ENCODE data around the gene ZNF646. TPM values are rescaled to one million over a fixed set of nuclear protein-coding genes. Genes with fewer than 3 reads are reported as not detected.

Gene ZNF646
- total and polyA plus RNA-seq, 2 of the 13 experiments (the other 11 are each of a cell fraction or from before 2014, with no cell fraction given) = 3.4 to 10.9 TPM

GRCh38 chr16:31105677-31106213 lies 31.5 kb downstream of the ZNF646 start (continued):
- TF ChIP-seq, protein P1, sequence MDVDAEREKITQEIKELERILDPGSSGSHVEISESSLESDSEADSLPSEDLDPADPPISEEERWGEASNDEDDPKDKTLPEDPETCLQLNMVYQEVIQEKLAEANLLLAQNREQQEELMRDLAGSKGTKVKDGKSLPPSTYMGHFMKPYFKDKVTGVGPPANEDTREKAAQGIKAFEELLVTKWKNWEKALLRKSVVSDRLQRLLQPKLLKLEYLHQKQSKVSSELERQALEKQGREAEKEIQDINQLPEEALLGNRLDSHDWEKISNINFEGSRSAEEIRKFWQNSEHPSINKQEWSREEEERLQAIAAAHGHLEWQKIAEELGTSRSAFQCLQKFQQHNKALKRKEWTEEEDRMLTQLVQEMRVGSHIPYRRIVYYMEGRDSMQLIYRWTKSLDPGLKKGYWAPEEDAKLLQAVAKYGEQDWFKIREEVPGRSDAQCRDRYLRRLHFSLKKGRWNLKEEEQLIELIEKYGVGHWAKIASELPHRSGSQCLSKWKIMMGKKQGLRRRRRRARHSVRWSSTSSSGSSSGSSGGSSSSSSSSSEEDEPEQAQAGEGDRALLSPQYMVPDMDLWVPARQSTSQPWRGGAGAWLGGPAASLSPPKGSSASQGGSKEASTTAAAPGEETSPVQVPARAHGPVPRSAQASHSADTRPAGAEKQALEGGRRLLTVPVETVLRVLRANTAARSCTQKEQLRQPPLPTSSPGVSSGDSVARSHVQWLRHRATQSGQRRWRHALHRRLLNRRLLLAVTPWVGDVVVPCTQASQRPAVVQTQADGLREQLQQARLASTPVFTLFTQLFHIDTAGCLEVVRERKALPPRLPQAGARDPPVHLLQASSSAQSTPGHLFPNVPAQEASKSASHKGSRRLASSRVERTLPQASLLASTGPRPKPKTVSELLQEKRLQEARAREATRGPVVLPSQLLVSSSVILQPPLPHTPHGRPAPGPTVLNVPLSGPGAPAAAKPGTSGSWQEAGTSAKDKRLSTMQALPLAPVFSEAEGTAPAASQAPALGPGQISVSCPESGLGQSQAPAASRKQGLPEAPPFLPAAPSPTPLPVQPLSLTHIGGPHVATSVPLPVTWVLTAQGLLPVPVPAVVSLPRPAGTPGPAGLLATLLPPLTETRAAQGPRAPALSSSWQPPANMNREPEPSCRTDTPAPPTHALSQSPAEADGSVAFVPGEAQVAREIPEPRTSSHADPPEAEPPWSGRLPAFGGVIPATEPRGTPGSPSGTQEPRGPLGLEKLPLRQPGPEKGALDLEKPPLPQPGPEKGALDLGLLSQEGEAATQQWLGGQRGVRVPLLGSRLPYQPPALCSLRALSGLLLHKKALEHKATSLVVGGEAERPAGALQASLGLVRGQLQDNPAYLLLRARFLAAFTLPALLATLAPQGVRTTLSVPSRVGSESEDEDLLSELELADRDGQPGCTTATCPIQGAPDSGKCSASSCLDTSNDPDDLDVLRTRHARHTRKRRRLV (CRISPR knock-in tag; IDR thresholded peaks at IDR 0.05) = peak; percentile 91
- TF ChIP-seq ZNF746 (CRISPR knock-in tag; IDR thresholded peaks at IDR 0.05) = peak; percentile 94
- TF ChIP-seq NCOR1 (IDR thresholded peaks at IDR 0.05; ENCODE audit: borderline replicate concordance, low read length) = peak; percentile 72; the same call in 1 of the 2 replicates
- TF ChIP-seq ZNF367 (CRISPR knock-in tag; IDR thresholded peaks at IDR 0.05; ENCODE audit: borderline replicate concordance) = peak; percentile 77; the same call in 1 of the 2 replicates
- peak; percentile 96 for TF ChIP-seq ZBTB38 (CRISPR knock-in tag; IDR thresholded peaks at IDR 0.05)
- 0 out of 2 replicates have a peak, but pooled peaks have one; percentile 75 for TF ChIP-seq ZBTB49 (CRISPR knock-in tag; IDR thresholded peaks at IDR 0.05; ENCODE audit: borderline replicate concordance)
- peak; percentile 77 for TF ChIP-seq HOMEZ (CRISPR knock-in tag; IDR thresholded peaks at IDR 0.05; ENCODE audit: low read depth)
- no peak for TF ChIP-seq ELF4 (CRISPR knock-in tag; IDR thresholded peaks at IDR 0.05; ENCODE audit: borderline replicate concordance)
- TF ChIP-seq SCMH1 (CRISPR knock-in tag; IDR thresholded peaks at IDR 0.05; ENCODE audit: borderline replicate concordance) = no peak
- TF ChIP-seq, protein P2, sequence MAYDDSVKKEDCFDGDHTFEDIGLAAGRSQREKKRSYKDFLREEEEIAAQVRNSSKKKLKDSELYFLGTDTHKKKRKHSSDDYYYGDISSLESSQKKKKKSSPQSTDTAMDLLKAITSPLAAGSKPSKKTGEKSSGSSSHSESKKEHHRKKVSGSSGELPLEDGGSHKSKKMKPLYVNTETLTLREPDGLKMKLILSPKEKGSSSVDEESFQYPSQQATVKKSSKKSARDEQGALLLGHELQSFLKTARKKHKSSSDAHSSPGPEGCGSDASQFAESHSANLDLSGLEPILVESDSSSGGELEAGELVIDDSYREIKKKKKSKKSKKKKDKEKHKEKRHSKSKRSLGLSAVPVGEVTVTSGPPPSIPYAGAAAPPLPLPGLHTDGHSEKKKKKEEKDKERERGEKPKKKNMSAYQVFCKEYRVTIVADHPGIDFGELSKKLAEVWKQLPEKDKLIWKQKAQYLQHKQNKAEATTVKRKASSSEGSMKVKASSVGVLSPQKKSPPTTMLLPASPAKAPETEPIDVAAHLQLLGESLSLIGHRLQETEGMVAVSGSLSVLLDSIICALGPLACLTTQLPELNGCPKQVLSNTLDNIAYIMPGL (CRISPR knock-in tag; IDR thresholded peaks at IDR 0.05; ENCODE audit: borderline replicate concordance in 1 of 2, low read depth in 1 of 2) = peak; percentile 84 to 99
- TF ChIP-seq, protein P3, sequence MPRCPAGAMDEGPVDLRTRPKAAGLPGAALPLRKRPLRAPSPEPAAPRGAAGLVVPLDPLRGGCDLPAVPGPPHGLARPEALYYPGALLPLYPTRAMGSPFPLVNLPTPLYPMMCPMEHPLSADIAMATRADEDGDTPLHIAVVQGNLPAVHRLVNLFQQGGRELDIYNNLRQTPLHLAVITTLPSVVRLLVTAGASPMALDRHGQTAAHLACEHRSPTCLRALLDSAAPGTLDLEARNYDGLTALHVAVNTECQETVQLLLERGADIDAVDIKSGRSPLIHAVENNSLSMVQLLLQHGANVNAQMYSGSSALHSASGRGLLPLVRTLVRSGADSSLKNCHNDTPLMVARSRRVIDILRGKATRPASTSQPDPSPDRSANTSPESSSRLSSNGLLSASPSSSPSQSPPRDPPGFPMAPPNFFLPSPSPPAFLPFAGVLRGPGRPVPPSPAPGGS (CRISPR knock-in tag; IDR thresholded peaks at IDR 0.05) = peak; percentile 93
- TF ChIP-seq ZFP91 (CRISPR knock-in tag; IDR thresholded peaks at IDR 0.05; ENCODE audit: borderline replicate concordance) = peak; percentile 89
- TF ChIP-seq ZNF556 (CRISPR knock-in tag; IDR thresholded peaks at IDR 0.05; ENCODE audit: borderline replicate concordance) = peak; percentile 92
